Testis (tissue), 2 donors: ENCODE results near the gene TEX48.

Experiments used
- CTCF ChIP-seq, 3 experiments: fragments of 450-650 bp in 2 of 3; fragments of 200-600 bp in 1 of 3; sonication (generic) in 1 of 3; IDR thresholded peaks; one replicate each; pipeline ENCODE4 v1.5.1; 2016 to 2019; ENCODE audit warnings: antibody characterized with exemption in 3 of 3, mild to moderate bottlenecking in 2 of 3, moderate library complexity in 1 of 3
- POLR2A ChIP-seq: fragments of 450-650 bp; IDR thresholded peaks from one replicate; pipeline ENCODE4 v1.6.1; 2017; ENCODE audit warnings: antibody characterized with exemption, mild to moderate bottlenecking, moderate library complexity

- TF ChIP-seq CTCF (IDR thresholded peaks at IDR 0.05) (no peak), POLR2A (no peak)
Observed at GRCh38 chr9:114701988-114702387, 20.0 kb upstream of the TEX48 start.
